GM11168 (cell line): ENCODE results near the gene MAP4.
"Not testable (repeated sequence)": the region's sequence is repeated elsewhere in the genome, so short reads cannot be mapped to it uniquely, and the experiment has no call there.

Experiments used
- in situ Hi-C: fragments of 300-500 bp; cut with MboI; formaldehyde crosslinking; loops from one replicate; pipeline ENCODE4 v1.12.0; 2022; ENCODE audit warnings: low sequenced_read_pairs; ENCODE audit not compliant: unreplicated experiment

The MAP4 gene

DNA sequence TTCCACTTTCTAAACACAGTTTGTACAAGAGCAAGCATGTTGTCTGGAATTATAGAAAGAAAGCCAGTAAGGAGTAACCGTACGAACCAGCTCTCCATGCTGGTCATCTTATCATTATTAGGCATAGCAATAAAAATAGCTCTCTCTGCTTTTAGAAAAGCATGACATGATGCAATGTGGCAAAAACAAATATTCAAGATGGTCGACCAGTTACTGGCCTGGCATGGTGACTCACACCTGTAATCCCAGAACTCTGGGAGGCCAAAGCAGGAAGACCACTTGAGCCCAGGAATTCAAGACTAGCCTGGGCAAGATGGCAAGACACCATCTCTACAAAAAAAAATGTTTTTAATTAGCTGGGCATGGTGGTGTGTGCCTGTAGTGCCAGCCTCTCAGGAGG lies 2.6 kb upstream of the MAP4 start:
- in situ Hi-C loops = no loop called here

- in situ Hi-C loops = no loop called here
Measured at GRCh38 chr3:48015431-48016180, 610 bp downstream of the MAP4 start.

DNA sequence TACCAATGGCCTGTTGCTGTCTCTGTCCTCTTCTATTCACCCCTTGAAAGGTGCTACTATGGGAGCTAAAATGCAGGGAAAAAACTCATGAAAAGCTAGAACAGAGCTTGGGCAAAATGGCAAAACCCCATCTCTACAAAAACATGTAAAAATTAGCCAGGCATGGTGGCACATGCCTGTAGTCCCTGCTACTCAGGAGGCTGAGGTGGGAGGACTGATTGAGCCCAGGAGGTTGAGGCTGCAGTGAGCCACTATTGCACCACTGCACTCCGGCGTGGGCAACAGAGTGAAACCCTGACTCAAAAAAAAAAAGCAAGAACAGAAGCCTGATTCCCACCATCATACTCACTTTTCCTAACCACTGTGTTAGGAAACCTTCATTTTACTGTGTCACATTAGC lies 1.9 kb downstream of the MAP4 start:
- in situ Hi-C loops = no loop called here

- in situ Hi-C loops = no loop called here
Measured at GRCh38 chr3:48013288-48013980, 2.8 kb downstream of the MAP4 start.

- in situ Hi-C loops = no loop called here
Measured at GRCh38 chr3:48012659-48013058, 3.6 kb downstream of the MAP4 start.

- in situ Hi-C loops = not testable (repeated sequence)
Measured at GRCh38 chr3:48008066-48008465, 8.2 kb downstream of the MAP4 start.

DNA sequence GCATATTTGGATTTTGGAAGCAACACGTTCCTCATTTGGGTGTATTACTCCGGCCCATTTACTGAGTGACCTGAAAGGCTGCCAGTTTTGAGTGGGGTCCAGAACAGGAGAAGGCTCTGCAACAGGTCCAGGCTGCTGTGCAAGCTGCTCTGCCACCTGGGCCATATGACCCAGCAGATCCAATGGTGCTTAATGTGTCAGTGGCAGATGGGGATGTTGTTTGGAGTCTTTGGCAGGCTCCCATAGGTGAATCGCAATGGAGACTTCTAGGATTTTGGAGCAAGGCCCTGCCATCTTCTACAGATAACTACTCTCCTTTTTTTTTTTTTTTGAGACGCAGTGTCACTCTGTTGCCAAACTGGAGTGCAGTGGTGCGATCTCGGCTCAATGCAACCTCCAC lies 8.9 kb downstream of the MAP4 start:
- in situ Hi-C loops = not testable (repeated sequence)

DNA sequence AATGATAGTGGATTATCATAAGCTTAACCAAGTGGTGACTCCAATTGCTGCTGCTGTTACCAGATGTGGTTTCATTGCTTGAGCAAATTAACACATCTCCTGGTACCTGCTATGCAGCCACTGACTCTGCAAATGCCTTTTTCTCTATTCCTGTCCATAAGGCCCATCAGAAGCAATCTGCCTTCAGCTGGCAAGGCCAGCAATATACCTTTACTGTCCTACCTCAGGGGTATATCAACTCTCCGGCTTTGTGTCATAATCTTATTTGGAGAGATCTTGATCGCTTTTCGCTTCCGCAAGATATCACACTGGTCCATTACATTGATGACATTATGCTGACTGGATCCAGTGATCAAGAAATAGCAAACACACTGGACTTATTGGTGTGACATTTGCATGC lies 9.4 kb downstream of the MAP4 start:
- in situ Hi-C loops = not testable (repeated sequence)

GRCh38 chr3:48004694-48005093 lies 11.5 kb downstream of the MAP4 start:
- in situ Hi-C loops = no loop called here

DNA sequence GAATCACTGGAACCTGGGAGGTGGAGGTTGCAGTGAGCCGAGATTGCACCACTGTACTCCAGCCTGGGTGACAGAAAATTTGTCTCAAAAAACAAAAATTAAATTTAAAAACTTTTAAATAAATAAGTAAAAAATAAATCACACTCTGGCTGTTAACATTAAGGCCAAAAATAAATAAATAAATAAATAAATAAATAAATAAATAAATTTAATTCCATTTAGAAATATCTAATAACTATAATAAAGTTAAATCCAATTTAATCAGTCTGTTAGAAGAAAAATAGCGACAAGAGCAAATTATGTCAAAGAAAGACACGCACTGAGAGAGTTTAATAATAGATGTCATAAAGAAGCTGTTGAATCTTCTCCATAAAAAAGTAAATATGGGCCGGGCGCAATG lies 13.4 kb downstream of the MAP4 start:
- in situ Hi-C loops = no loop called here

DNA sequence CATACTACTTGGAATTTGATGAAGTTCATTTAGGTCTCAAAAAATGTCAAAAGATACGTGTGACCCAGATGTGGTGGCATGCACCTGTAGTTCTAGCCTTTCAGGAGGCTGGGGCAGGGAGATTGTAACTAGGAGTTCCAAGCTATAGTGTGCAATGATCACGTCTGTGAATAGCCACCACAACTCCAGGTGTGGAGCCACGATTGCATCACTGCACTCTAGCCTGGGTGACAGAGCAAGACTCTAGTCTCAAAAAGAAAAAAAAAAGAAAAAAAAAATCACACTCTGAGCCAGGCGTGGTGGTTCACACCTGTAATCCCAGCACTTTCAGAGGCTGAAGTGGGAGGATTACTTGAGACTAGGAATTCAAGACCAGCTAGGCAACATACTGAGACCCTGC lies 14.2 kb downstream of the MAP4 start:
- in situ Hi-C loops = no loop called here

DNA sequence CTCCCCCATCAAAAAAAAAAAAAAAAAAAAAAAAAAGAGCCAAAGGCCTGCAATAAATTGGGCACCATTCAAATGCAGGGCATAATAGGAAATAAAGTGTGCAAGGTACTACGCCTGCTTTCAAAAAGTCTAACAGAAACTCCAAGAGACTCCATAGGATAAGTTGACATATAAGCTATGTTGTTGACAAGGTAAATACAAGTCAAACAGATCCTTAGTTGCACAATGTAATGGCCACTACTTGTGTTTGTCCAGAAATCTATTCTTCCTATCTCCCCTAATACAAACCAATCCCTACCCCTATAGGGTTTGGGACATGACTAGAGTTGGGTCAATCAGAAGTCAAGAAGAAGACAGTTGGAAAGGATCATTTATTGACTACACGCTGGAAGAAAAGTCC lies 16.0 kb downstream of the MAP4 start:
- in situ Hi-C loops = no loop called here

- in situ Hi-C loops = loop anchor here (5.0 to 25.0 kb wide), 2 partner anchors 156 to 459 kb away; no protein-coding TSS in a partner anchor
Measured at GRCh38 chr3:47996440-47996839, 19.8 kb downstream of the MAP4 start.

DNA sequence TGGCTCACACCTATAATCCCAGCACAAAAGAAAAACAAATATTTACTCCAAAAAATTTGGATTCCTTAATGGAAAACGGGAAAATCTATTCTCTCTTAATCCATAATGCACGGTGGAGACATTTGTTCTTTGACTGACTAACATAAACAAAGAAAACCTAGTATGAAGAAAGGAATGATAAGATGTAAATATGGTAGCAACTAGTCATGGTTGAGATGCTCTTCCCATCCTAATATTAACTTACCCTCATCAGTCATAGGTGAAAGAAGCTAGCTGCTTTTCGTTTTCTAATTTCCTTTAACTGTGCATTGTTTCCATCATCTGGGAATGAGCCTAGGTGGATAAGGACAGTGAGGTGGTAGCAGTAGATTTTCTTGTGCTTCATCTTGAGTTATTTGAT lies 22.0 kb downstream of the MAP4 start:
- in situ Hi-C loops = loop anchor here (25.0 kb wide), 1 partner anchor 457 kb away; no protein-coding TSS in a partner anchor

GRCh38 chr3:47991341-47991740 lies 24.9 kb downstream of the MAP4 start:
- in situ Hi-C loops = loop anchor here (25.0 kb wide), 1 partner anchor 454 kb away; no protein-coding TSS in a partner anchor

DNA sequence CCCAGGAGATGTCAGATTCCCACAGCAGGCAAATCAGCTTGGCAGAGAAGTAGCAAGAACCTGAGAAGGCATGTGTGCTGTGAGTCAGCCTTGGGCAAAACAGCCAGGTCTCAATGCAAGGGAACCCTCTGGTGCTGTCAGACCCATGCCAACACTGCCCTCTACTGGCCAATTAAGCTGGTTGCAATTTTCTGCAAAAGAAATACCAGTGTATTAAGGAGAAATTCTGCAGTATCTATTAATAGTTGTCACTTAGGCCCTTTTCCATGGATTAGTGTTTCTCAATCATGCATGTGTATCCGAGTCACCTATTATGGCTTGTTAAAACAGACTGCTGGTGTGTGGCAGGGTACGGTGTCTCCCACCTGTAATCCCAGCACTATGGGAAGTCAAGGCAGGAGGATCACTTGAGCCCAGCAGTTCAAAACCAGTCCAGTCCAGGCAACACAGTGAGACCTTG lies 26.2 kb downstream of the MAP4 start:
- in situ Hi-C loops = loop anchor here (25.0 kb wide), 1 partner anchor 453 kb away; no protein-coding TSS in a partner anchor

DNA sequence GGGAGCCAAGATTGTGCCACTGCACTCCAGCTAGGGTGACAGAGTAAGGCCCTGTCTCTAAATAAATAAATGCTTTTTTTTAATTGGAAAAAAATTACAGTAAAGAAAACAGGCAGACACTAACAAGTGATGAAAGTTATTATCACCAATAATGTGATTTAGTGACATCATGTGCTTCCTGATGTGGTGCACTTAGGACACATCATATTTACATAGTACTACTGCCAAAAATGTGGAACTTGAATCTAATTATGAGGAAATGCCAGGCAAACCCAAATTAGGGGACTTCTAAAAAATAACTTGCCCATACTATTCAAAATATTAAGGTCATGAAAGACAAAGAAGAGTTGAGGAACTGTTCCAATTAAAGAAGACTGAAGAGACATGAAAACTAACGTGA lies 30.8 kb downstream of the MAP4 start:
- in situ Hi-C loops = loop anchor here (25.0 kb wide), 1 partner anchor 448 kb away; no protein-coding TSS in a partner anchor

DNA sequence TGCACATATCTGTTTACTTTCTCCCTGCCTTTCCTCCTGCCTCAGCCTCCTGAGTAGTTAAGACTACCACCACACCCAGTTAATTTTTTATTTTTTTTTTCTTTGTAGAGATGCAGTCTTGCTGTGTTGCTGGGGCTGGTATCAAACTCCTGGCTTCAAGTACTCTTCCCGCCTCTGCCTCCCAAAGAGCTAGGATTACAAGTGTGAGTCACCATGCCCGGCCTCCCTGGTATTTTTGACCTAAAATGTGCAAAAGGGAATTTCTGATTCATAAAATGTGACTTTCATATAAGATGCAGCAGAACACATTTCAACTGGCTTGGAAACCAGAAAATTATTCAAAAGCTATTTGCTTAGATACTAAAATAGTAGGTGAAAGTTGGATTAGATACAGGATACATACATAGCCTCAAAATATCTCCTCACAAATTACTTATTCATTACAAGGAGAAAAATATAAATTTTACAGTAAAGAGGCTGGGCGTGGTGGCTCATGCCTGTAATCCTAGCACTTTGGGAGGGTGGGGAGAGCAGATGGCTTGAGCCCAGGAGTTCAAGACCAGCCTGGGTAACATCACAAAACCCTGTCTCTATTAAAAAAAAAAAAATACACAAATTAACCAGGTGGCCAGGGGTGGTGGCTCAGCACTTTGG lies 32.0 kb downstream of the MAP4 start:
- in situ Hi-C loops = loop anchor here (25.0 kb wide), 1 partner anchor 447 kb away; no protein-coding TSS in a partner anchor

DNA sequence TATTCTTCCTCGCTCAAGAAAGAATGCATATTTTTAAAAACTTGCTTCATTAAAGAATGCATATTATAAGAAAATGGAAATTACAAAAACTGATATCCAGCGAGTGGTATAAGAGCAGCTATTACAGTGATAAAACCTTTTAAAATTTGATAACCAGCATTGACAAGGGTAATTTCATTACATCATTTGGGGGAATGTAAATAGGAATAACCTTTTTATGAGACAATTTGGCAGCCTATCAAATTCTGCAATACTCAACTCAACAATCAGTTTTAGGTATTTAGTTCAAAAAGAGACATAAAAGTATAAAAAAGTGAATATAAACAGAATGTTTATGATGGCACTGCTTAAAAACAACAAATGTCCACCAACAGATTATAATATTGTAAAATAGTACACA lies 35.4 kb downstream of the MAP4 start:
- in situ Hi-C loops = loop anchor here (25.0 kb wide), 1 partner anchor 443 kb away; no protein-coding TSS in a partner anchor

GRCh38 chr3:47979070-47979469 lies 37.1 kb downstream of the MAP4 start:
- in situ Hi-C loops = loop anchor here (25.0 kb wide), 1 partner anchor 442 kb away; no protein-coding TSS in a partner anchor

DNA sequence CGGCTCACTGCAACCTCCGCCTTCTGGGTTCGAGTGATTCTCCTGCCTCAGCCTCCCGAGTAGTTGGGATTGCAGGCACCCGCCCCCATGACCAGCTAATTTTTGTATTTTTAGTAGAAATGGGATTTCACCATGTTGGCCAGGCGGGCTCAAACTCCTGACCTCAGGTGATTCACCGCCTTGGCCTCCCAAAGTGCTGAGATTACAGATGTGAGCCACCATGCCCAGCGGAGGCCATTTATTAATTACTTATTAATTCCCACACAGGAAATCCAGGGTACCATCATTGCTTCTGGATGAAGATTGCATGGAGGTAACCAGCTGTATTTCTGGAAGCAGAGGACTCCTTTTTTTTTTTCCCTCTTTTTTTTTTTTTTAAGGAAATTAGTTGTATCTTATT lies 37.8 kb downstream of the MAP4 start:
- in situ Hi-C loops = loop anchor here (25.0 kb wide), 1 partner anchor 441 kb away; no protein-coding TSS in a partner anchor
